GM12864 (cell line): ENCODE results near the gene DUS4L.

Source experiments
- DNase-seq: peaks from one replicate; pipeline ENCODE4 v3.0.0-alpha.2; 2011; ENCODE audit warnings: low read depth
- H3K4me3 ChIP-seq: 2 replicates; pipeline ENCODE4 v1.5.1; 2011; ENCODE audit warnings: mild to moderate bottlenecking, low read depth, low read length, control low read depth
- CTCF ChIP-seq: IDR thresholded peaks from 2 replicates; pipeline ENCODE4 v1.5.1; 2011; ENCODE audit warnings: low read depth, mild to moderate bottlenecking, moderate library complexity, low read length, control low read depth, inconsistent platforms; ENCODE audit errors: missing control alignments

DUS4L gene

DNA sequence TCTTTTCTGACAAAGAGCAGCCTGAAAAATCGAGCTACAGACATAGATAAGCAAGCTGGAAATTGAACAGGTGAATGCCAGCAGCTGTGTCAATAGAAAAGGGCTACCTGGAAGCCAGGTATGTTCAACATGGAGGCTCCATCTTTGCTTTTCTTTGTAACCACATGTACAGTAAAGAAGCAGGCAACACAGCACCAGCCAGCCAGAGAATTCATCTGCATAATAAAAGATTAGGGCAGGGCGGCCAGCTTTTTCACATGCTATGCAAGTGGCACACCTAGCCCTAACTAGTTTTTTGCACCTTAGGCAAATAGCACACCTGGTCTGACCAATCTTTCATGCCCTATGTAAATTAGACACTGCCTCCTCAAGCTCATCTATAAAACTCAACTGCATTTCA, 25.8 kb upstream of the DUS4L start:
- no peak for DNase-seq
- TF ChIP-seq CTCF = no peak
- H3K4me3 ChIP-seq = no peak overlapping the region

DNA sequence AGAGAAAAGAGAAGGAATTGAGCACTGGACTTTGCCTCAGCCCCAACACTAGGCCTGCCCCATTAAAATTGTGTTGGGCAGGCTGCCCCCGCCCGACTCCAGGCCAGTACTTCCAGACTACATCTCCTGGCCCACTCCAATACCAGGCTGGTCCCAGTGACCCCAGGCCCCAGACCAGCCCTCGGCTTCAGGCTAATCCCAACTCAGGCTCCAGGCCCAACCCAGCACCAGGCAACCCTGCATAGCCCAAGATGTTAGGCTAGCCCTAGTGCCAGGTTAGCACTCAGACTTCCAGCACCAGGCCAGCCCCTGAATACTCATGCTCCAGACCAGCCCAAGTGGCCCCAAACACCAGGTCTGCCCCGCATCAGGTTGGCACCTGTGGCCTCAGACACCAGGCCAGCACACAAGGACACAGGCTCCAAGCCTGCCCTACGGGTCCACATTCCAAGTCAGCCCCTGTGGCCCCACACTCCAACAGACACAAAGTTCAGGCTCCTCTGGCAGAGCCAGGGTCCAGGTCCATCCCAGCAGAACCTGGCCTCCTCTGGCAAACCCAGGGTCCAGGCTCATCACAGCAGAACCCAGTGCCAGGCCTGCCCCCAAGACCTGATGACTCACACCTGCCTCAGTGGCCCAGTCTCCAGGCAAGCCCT, 20.3 kb upstream of the DUS4L start:
- no peak for TF ChIP-seq CTCF
- no peak overlapping the region for H3K4me3 ChIP-seq
- no peak for DNase-seq

DNA sequence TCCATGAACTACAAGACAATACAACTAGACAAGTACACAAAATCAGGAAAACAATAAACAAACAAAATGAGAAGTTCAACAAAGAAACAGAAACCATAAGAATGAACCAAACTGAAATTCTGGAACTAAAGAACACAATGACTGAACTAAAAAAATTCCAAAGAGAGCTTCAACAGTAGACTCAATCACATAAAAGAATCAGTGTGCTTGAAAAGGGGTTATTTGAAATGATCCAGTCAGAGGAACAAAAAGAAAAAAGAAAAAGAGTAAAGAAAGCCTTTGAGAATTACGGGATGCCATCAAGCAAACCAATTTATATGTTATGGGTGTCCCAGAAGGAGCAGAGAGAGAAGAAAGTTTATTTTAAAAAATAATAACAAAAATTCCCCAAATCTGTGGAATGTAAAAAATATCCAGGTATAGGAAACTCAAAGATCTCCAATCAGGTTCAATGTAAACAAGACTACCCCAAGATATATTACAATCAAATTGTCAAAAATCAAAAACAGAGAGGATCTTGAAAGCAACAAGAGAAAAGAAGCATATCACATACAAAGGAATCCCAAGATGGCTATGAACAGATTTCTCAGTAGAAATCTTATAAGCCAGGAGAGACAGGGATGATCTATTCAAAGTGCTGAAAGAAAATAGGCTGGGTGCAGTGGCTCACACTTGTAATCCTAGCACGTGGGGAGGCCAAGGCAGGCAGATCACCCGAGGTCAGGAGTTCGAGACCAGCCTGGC, 18.8 kb upstream of the DUS4L start:
- no peak for TF ChIP-seq CTCF
- H3K4me3 ChIP-seq = no peak overlapping the region
- DNase-seq = no peak

- DNase-seq = no peak
- no peak for TF ChIP-seq CTCF
- H3K4me3 ChIP-seq = no peak overlapping the region
Measured at GRCh38 chr7:107551936-107552335, 11.8 kb upstream of the DUS4L start.

DNA sequence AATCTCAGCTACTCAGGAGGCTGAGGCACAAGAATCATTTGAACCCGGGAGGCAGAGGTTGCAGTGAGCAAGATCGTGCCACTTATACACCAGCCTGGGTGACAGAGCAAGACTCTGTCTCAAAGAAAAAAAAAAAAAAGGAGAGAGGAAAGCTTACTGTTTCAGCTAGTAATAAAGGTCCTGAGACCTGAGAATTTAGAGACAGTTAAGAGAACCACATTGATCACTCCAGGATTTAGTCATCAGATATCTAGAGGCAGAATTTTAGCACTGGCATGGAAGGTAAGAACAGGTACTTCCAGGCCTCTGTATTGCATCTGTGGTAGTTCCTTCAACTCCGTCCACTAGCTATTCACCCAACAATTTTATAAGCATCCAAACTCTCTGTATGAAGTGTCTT, 7.9 kb upstream of the DUS4L start:
- no peak overlapping the region for H3K4me3 ChIP-seq
- no peak for DNase-seq
- no peak for TF ChIP-seq CTCF

GRCh38 chr7:107559864-107560263, 3.9 kb upstream of the DUS4L start:
- H3K4me3 ChIP-seq = no peak overlapping the region
- DNase-seq = no peak
- TF ChIP-seq CTCF = no peak
